KG1 (cell line): Measurements from ENCODE around the gene RAB27A.

Source experiments
- DNase-seq: peaks from one replicate; lab custom pipeline; 2025; lab: John Stamatoyannopoulos, UW

Gene RAB27A

DNA sequence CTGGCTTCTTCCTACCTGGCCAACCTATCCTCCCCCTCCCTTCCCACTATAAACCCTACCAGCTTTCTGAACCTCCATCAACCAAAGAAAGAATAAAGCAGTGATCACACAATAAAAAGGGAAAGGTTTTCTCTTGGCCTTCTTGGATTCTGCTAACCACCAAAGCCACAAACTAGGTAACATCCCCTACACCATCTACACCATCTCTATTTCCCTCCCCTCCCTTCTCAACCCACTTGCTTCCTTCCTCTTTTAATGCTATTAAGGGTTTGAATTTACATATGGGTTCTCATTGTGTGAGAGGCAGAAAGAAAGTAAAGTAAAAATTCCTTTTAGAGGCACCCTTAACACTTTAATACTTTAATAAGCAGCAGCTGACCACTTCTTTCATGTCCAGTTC, 67.0 kb downstream of the RAB27A start:
- peak; percentile 62 for DNase-seq

DNA sequence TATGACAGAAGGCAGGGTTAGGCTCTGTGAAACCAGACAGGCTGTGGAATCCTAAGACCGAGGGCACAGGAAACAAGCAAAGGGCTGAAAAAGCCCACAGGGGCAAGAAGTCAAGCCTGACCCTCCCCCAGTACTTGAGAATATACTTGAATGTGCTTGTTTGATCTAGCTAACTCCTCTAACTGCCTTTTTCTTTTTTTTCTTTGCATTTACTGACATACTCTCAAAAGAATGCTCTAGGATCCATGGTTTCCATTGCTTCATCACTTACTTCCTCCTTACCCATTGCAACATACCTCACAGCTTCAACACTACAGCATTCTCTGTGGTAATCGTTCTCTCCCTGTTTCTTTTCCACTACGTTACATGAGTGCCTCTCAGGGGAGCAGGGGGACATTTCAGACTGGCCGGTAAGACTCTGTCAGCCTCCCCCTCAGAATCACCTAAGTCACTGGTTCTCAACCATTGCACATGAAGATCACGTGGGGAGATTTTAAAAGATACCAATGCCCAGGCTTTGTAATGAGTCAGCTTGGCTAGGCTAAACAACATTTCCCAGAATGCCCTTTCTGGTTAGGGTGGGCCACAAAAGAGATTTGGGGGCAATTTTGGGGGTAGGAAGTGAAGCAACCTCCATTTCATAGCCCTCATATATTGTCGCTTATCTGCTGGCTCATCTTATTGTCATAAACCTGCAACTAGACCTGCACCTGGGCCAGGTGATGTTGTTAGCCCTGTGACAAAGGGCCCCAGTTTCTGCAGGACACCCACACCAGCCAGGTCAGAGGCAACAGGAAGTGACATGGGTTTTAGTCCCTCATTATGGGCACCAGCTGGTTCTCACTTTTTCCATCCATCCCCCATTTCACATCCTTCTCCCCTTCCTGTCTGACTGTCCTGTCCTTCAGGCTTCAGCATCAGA, 68.3 kb downstream of the RAB27A start:
- DNase-seq = peak; percentile 57

GRCh38 chr15:55220606-55221005, 69.0 kb downstream of the RAB27A start:
- no peak for DNase-seq

DNA sequence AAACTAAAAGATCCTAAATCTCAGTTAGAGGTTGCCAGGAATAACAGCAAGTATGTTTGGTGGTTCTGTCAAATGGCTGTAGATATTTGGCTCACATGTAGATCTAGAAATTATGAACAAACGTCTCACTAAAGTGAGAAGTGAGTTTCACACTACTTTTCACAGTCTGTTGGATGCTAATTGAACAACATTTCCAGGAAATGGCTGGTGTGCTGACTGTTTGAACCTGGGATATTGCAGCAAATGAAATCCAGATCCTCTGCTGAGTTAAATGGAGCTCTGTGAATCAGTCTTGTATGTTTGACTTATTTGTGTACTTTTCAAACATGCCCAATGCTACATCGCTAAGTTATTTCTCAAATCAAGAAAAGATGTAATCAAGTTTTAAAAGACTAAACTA, 71.6 kb downstream of the RAB27A start:
- no peak for DNase-seq

GRCh38 chr15:55204464-55204863, 85.1 kb downstream of the RAB27A start:
- DNase-seq = no peak

DNA sequence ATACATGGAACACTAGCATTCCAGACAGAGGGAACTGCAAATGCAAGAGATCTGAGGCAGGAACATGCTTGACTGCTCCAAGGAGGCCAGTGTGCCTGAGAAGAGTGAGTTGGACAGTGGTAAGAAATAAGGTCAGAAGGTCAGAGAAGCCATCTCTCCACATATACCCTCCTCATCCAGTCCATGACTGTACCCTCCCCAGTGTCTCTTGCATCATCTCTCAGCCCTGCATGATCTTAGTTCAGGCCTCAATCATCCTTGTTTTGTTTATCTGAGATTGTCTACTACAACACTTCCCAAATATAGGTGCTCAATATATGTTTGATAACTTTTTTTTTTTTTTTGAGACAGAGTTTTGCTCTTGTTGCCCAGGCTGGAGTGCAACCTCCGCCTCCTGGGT, 87.4 kb downstream of the RAB27A start:
- no peak for DNase-seq

GRCh38 chr15:55198706-55199105, 90.9 kb downstream of the RAB27A start:
- no peak for DNase-seq

DNA sequence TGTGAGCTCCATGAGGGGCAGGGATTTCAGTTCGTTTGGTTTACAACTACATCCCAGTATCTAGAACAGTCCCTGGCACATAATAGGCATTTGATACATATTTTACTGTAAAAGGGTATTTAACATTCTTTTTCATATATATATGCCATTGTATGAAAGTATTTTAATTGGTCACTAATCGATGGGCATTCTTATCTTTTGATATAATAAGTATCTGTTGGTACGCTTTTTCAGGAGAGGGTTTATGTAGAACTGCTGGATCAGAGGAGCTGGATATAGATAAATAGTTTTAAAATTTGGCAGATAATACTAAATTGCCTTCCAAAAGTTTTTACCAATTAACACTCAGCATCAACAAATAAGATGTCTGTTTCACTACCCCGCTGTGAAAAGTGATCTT, 91.9 kb downstream of the RAB27A start:
- DNase-seq = no peak

GRCh38 chr15:55197362-55197705, 92.3 kb downstream of the RAB27A start:
- DNase-seq = no peak

DNA sequence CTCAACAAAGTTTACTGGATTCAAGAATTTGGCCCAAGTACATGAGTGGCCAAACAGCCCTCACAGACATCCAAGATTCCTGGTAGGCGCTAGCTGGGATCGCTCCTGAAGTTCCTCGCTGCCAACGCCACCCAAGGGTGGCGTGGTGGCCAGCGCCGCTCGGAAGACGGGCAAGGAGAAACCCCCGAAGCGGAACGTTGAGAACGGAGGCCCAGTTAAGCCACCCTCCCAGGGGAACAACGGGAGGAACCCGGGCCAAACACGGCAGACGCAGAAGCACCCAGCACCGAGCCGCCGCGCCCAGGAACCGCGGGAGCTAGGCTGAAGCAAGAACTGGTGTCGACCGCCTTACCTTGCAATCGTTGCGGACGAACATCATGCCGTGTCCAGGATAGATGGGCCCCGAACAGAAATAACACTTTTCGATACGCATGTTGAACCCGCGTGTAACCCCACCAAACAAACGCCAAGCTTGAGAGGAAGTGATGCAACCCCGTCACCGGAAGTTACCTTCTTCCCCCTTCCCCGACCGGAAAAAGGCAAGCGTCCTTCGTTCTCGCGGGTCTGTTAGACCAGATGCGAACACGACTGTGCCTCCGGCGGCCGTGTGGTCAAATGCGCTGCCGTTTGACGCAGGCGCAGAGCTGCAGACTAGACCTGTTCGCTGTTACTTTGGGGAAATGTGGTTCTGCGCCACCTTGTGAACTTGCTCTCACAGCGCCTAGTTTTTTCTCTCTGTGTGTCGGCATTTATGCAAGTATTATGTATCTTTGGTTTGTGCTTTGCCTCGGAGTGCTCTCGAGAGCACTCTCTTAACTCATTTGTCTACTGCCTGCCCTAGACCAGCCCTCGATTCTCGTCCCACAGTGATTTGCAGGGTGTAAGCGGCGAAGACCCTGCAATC, 92.9 kb downstream of the RAB27A start, which contains the start of gene RSL24D1:
TSS of gene RSL24D1 (minus strand) at position 484 of the 904 bp plus-strand sequence. CDS start at position 433, 51 bp downstream.
- peak; percentile 94 for DNase-seq

DNA sequence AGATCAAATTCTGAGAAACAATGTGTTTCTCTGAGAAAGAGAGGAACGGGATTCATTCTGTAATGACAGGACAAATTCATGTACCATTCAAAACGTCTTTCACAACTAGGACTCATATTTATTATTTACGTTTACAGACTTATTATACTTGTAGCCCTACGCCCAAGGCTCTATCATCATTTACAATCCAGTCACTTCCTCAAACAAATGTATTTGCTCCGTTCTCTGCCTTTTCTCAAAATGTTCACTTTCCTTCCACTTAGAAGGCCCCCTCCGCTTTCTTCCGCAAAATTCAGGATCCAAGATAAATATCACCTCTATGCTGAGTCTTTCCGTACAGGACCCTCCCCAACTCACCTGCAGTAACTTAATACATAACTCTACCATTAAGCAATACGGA, 93.6 kb downstream of the RAB27A start:
- no peak for DNase-seq

- no peak for DNase-seq
These were observed 95.4 kb downstream of the RAB27A start for GRCh38 chr15:55194256-55194655.

GRCh38 chr15:55186331-55186730, 103.3 kb downstream of the RAB27A start:
- DNase-seq = no peak

GRCh38 chr15:55183679-55184078, 105.9 kb downstream of the RAB27A start:
- DNase-seq = no peak

- no peak for DNase-seq
These were observed 110.5 kb downstream of the RAB27A start for GRCh38 chr15:55179141-55179540.

GRCh38 chr15:55170361-55170760, 119.3 kb downstream of the RAB27A start:
- no peak for DNase-seq

DNA sequence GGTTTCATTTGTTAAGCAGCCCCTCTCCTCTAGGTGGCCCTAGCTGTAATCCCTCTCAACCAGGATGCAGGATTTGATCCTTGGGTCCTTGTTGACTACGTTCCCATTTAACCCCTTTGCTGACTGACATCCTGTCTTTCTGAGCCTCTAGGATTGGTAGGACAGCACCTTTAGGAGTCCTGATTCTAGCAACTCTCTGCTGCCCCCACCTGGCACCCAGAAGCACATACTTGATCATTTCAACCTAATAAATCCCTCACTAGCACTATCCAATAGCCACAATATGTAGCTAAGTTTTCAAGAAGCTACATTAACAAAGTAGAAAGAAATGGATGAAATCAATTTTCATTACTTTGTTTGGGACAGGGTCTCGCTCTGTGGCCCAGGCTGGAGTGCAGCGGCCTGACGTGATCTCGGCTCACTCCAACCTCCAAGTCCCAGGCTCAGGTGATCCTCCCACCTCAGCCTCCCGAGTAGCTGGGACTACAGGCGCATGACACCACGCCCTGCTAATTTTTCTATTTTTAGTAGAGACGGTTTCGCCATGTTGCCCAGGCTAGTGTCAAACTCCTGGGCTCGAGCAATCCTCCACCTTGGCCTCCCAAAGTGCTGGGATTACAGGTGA, 121.2 kb downstream of the RAB27A start:
- peak; percentile 54 for DNase-seq

GRCh38 chr15:55164284-55164683, 125.3 kb downstream of the RAB27A start:
- no peak for DNase-seq
